HG03064 (cell line): ENCODE results near the gene TMPRSS5.

Source experiments
- ATAC-seq: cut with Tn5 transposase; IDR thresholded peaks from one replicate; pipeline ENCODE4 v1.9.1; 2021; ENCODE audit warnings: low read depth; ENCODE audit not compliant: unreplicated experiment

Gene TMPRSS5

DNA sequence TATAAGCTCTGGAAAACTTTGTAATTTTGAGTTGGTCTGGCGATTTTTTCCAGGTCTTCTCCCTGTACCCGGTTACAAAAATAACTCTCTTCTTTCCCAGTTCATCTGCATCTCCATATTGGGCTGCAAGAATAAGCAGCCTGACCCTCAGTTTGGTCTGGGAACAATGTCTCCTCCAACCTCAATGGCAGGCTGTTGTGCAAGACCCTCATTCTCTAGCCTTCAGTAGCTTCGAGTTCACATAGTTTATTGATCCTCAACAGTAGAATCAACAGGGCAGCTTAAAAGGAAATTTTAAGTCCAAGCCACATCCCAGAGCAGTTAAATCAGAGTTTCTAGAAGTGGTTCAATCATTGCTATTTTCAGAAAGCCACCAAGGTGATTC lies 35.3 kb downstream of the TMPRSS5 start:
- ATAC-seq = no peak

DNA sequence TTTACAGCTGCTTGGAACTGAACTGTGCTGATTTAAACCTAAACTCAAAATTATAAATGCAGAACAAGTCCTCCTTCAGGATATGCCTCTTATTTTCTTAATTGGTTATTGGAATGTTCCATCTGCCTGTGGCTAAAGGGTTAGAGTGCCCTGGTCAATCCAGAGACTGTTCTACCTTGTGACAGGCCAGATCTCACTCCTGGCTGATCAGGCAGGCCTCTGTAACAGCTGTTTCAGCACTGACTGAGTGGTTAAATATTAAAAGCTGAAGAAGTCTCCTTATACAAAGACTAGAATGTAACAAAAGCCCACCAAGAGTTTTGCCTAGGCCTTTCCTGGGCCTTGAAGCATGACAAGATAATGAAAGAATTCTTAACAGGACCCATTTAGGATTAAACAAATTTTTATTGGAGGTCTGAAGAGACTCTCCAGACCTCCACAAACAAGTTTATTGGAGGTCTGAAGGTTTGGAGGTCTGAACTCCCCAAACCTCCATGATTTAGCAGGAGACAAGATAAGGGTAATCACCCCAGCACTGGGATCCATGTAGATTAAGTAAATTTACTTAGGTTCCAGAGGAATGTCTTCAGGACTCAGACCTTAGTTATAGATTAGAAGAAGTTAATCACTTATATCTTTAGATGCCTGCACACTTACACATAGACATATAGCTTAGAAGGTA lies 35.8 kb downstream of the TMPRSS5 start:
- ATAC-seq = peak; percentile 52

GRCh38 chr11:113668255-113668654 lies 37.9 kb downstream of the TMPRSS5 start:
- ATAC-seq = no peak

DNA sequence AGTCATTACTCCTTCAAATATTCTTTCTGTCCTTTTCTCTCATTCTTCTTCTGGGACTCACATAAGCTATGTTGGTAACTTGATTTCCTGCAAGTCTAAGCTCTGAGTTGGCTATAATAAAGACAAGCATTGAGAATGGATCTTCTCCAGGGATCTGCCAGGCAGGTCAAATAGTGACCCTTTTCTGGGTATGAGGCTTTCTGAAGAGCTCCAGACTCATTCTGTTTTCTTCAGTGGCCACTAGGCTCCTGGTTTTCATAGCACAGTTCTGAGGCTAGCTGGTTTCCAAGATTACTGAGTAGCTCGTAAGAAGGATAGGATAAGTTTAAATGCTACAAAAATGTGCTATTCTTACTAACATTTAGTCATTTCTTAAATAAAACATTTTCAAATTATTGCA lies 38.3 kb downstream of the TMPRSS5 start:
- ATAC-seq = no peak

GRCh38 chr11:113666584-113666983 lies 39.5 kb downstream of the TMPRSS5 start:
- no peak for ATAC-seq

DNA sequence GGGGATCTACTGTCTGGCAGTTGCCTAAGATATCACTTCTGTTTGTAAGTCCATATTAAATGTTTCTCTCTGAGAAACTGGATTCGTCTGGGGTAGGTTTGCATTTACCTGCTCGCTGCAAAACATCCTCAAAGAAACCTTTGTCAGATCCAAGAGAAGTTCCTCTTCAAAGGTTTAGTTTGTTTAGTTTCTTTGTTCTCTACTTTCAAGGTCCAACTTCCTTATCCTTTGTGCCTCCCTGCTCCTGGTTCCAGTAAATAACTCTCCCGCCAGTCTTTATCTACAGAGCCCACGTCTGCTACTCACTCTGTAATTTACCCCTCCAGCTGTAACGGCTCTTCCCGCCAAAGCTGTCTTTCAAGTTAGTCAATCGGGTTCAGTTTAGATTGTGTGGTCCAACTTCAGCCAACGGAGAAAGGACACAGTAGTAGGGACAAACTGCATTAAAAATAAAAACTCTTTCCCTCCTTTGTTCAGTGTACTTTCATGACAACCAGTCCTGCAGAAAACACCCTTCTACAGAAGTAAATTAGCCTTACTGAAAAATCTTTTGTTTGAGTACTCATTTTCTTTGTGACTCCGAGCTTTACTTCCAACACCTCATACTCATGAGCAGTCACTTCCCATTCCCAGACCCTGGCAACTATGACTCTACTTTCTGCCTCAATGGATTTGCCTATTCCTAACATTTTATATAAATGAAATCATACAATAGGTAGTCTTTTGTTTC lies 41.0 kb downstream of the TMPRSS5 start:
- no peak for ATAC-seq

GRCh38 chr11:113664069-113664980 lies 41.8 kb downstream of the TMPRSS5 start:
- no peak for ATAC-seq

- no peak for ATAC-seq
Observed at GRCh38 chr11:113663567-113663966, 42.5 kb downstream of the TMPRSS5 start.

GRCh38 chr11:113655771-113656170 lies 50.3 kb downstream of the TMPRSS5 start:
- ATAC-seq = no peak

- no peak for ATAC-seq
Observed at GRCh38 chr11:113651023-113651422, 55.1 kb downstream of the TMPRSS5 start.

- ATAC-seq = no peak
Observed at GRCh38 chr11:113649311-113649710, 56.8 kb downstream of the TMPRSS5 start.

DNA sequence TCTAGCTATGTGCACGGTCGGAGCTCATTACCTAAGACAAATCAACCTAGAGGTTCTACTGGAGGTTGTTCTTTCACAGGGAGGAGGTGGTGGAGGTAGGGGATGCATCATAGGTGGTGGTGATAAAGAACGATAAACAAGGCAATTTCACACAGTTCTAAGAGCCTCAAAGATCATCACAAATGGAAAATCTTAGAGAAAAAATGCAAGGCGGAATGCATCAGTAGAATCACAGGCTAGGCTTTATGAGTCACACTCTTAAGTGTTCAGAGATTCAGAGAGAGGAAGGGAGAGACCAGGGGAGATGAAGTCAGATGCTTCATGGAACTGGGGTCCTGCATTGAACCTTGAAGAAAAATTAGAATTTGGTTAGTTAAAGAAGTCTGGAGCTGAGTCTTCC lies 58.3 kb downstream of the TMPRSS5 start:
- ATAC-seq = no peak

GRCh38 chr11:113647108-113647507 lies 59.0 kb downstream of the TMPRSS5 start:
- no peak for ATAC-seq

- no peak for ATAC-seq
Observed at GRCh38 chr11:113645593-113646349, 60.3 kb downstream of the TMPRSS5 start.

GRCh38 chr11:113644605-113645004 lies 61.5 kb downstream of the TMPRSS5 start:
- no peak for ATAC-seq

- ATAC-seq = no peak
Observed at GRCh38 chr11:113643701-113644100, 62.4 kb downstream of the TMPRSS5 start.

GRCh38 chr11:113643006-113643585 lies 63.0 kb downstream of the TMPRSS5 start:
- ATAC-seq = no peak

DNA sequence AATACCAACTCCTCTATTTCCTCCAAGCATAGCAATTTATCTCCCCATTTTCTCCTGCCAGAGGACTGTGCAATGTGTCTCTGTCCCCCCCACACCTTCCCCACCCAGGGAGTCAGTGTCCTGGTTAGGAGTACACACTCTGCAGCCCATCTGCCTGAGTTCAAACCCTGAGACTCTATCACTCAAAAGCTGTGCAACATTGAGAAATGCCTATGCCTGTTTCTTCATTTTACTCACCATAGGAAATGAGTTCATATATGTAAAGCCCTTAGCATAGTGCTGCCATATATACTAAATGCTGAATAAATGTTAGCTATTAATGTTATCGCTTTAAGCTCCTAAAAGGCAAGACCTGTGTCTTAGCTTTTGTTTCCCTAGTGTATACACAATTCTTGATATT lies 64.0 kb downstream of the TMPRSS5 start:
- no peak for ATAC-seq

DNA sequence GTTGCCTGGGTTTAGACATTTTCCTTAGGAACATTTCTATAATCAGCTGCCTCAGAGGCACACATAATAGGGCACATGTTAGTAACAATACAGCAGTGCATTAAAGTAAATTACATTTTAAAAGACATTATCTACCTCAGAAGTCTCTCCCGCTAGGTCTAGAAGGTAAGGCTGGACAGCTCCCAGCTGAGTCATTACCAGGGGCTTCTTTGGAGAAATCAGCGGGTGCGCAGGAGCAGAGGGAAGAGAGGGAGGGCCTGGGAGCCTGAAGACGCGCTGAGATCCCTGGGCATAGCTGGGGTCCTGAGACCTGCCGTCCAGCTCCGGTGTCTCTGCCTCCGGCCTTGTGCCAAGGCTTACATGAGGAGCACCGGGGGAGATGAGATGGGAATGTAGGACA lies 67.7 kb downstream of the TMPRSS5 start:
- ATAC-seq = no peak

GRCh38 chr11:113637636-113638035 lies 68.5 kb downstream of the TMPRSS5 start:
- no peak for ATAC-seq
